Activated gamma-delta T cell treated with Interleukin-2 at 50 U/mL for 16 hours (primary cell): ENCODE results near the gene CARMIL3.

Source experiments
- DNase-seq: peaks from one replicate; pipeline ENCODE4 v3.0.0-alpha.2; 2020

The CARMIL3 gene

GRCh38 chr14:24077086-24077485 lies 25.3 kb downstream of the CARMIL3 start:
- no peak for DNase-seq

GRCh38 chr14:24078146-24078545 lies 26.3 kb downstream of the CARMIL3 start:
- DNase-seq: no peak

DNA sequence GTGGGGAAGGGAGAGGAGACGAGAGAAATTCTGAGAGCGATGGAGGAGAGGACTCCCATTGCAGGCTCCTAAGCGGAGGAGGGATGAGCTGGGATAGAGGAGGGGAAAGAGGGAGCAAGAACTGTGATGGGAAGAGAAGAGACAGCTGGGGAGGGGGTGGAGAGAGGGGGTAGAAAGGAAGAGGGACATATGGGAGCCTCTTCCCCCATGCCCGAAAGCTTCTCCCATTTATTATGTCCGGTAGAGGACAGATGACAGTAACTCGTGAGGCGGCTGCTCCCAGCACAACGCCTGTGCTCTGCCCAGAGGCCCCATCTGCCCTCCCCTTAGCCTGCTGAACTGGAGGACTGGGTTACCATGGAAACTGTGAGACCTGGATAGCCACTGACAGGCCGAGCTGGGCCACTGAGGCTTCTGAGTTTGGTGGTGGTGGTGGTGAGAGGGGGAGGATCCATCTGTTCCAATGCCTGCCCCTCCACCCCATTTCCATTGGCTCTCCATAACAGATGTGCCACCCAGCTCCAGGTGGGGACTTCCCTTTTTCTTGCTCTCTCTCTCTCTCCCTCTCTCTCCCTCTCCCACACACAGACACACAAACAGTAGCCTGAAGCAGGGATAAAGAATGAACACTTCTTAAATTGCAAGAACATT lies 27.8 kb downstream of the CARMIL3 start:
- no peak for DNase-seq

DNA sequence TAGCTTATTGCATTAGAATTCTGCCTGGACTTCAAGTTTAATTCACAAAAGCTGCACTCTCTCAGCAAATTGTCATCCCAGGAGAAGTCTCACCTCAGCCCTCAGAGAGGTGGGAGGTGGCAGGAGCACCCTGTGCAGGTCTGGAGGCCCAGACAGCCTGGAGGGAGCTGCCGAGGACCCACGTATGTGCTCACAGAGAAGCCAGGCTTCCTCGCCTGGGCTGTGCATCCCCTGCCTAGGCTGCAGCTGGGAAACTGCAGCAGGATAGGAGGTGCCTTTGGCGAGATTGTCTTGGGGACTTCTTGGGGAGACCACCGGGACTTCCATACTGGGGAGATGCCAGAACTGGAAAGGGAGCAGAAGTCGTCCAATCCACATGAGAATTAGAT lies 28.3 kb downstream of the CARMIL3 start:
- no peak for DNase-seq

DNA sequence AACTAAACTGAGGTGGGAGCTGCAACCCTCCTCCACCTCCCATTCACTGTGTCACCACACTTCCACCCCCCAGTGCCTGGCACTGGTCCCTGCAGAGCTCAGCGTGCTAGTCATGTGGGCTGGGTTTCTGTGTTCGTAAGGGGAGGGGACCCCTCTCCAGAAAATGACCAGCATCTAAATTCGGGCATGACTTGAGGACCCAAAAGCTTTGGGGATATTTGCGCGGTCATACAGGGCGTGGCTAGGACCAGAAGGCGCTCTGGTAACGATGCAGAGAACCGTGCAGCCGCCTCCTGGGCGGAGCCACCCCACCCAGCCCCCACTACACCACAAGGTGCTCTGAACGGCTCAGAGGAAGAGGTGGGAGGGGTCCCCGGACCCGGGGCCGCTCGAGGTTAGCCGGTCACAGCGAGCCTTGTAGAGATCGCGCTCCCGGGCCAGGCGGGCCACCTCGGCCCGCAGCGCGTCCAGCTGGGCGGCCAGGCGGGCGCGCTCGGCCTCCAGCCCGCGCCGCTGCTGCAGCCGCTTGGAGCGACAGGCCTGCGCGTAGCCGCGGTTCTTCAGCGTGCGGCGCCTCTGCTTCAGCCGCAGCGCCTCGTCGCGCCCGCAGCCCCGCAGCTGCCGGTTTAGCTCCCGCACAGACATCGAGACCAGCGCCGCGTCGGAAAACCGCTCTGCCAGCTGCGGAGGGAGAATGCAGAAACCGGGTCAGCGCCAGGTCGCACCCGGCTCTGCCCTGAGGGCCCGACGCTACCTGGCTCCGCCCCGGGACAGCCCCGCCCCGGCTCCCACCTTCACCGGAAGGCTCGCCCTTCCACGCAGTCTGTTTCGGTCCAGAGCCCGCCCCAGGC lies 29.3 kb downstream of the CARMIL3 start:
- DNase-seq: peak; percentile 64

DNA sequence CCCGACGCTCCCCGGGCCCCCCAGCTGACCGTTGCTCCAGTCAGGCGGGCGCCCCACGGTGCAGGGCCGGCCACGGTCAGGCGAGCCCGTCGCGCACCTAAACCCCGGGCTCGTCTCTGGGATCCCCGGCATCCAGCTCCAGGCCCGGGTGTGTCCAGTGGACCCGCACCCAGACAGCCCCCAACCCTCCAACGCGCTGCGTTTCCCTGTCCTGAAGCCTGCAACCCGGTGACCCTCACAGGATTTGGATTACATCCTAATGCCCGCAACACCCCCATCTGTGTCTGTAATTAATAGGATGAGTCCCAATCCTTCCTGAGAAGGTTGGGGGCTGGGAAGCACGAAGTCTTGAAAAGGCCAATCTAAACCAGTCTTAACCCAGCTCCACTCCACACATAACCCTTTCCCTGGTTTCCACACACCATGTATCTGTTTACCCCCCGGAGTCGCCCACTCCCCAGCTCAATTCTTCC lies 30.0 kb downstream of the CARMIL3 start:
- no peak for DNase-seq

DNA sequence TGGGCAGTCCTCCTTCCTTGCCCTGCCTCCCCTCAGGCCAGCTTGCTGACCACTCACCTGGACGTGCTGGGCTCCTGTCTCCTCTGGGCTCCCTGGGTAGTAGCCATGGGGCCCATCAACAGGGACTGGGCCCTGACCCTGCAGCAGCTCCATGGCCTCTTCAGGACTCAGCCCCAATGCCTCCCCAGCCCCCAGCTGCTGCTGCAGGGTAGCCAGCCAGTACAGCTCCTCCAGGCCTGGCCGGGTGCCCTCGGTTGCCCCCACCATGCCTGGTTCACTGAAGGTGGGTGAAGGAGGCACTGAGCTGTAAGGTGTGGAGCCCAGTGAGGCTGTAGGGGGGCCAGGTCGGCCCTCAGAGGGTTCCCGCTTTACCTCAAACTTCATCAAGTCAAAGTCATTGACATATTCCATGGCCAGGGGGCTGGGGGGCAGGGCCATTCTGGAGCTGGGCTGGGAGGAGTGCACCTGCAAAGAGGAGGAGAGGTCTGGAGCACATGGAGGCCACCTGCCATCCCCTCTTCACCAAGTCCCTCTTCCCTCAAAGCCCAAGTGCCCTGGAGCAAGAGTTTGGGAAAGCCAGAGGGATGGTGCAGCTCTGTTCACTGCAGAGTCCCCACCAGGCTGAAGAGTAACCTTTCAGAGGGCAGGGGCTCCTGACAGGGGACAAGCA lies 30.7 kb downstream of the CARMIL3 start:
- no peak for DNase-seq

DNA sequence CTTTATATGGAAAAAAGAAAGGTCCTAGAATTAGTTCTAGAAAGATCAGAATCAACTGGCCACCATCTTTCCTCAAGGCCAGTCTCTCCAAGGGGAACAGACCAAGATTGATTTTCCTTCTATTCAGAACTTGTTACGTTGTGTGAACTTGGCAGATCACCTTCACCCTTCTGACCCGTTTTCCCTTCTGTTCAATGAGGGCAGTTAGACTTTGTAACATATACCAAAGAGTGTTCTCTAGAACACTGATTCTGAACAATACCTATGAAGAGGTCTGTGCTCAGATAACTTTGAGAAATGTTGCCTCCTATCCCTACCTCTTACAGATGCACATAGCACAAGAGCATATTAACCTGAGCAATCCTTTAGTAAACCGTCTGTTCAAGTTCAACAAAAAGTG lies 31.7 kb downstream of the CARMIL3 start:
- no peak for DNase-seq

DNA sequence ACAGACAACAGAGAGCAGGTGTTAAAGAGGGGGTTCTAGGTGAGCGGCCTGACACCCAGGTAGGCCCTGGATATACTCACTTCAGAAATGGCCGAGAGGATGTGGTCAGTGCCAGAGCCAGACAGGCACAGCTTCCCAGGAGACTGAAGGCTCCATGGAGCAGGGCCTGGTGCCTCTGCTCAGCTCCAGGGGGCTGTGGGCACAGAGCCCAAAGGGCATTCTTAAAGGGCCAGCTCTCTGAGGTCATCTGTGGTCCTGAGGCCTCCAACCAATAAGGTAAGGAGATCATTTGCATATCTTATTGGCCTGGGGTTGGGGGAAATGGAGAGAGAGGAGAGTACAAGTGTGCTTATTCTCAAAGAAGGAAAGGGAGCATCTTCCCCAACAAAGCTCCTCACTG lies 32.6 kb downstream of the CARMIL3 start:
- no peak for DNase-seq

DNA sequence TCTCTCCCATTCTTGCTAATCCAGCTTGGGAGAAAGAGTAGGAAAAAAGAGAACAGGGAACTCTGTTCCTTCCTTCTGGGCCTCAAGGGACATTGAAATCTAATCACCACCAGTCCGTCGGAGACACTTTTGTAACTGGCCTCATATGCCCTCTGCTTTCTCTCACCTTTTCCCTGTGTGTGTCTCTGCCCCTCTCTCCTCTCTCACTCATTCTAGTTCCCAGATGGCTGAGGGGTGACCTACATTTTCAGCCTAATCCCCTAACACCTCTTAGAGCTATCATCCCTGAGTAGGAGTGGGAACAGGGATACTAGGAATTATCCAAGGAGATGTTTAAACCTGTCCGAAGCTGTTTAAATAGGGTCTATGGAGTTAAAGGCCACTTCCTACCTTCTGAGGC lies 33.4 kb downstream of the CARMIL3 start:
- no peak for DNase-seq

DNA sequence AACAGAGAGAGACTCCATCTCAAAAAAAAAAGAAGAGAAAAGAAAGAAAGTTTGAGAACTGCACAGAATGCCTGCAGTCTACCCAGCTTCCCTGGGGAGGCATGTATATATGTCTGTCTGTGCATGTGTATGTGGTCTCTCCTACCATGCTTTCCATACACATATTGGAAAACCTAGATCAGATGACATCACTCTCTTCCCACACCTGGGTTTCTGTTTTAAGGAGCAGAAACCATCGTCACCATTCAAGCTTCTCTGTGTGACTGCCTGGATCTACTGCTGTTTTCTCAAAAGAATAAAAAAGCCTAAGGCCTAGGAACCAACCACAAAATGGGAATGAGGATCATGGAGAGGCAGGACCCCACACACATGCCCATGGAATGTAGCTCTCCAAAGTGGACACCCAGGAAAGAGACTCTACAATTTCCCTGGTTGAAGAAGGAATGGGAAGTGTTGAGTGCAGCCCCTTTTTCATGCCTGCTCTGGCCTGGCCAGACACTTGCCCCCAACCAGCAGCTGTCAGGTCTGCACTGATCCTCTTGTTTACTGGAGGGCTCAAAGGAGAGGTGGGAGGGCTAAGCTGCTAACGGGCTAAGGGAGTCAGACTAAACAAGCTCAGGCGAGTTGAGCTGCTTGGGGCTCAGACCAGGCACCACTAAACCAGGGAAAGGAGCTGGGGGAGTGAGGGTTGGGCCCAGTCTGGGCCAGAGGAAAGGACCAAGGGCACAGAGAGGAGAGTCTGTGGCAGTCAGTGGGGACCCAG lies 34.6 kb downstream of the CARMIL3 start:
- DNase-seq: no peak

DNA sequence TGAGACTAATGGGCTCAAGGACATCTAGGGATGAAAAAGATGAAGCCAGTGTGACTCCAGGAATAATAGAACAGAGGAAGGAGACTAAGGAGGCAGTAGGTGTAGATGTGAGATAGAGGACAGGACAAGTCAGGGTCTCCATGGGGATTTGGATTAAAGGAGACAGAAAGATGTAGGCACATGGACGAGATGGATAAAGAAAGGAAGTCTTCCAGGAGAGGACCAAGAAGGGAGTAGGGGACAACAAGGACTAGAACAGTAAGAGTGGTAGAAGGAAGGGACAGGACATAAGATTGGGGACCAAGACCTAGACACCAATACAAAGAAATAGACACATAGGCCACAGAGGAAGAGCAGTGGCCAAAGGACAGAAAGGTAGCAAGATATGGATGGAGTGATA lies 35.2 kb downstream of the CARMIL3 start:
- no peak for DNase-seq

DNA sequence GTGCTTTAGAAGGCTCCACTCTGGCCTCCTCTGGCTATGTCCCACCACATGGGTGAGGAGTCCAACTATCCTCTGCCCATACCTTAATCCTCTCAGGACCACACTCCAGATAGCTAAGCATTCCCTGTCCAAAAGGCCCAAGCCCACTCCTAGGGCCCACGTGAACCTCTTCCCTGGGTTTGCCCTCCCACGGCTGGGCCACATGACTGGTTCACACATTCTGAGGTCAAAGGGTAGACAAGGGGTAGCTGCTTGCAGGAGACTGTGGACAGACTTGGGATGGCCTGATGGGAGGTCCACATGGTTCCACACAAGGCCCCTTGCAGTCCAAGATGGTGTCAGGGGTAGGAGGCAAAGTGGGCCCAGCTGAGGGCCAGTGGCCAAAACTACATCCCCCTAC lies 36.3 kb downstream of the CARMIL3 start:
- no peak for DNase-seq

DNA sequence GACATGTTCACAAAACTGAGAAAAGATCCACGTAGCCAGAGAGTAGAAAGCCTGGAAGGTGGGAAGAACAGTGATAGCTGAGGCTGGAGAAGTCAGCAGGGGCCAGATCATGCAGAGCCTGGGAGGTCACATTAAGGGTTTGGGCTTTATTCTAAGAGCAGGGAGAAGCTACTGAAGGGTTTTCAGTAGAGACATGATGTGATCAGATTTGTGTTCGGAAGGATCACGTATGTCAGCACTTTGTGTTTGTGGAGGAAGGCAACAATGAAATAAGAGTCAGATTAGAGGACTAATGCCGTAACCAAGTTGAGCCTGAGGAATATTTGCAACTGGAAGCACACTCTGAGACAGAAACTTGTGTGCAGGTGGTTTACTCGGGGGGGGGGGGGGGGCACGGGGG lies 38.1 kb downstream of the CARMIL3 start:
- no peak for DNase-seq

GRCh38 chr14:24092110-24092504 lies 40.3 kb downstream of the CARMIL3 start:
- DNase-seq: no peak

DNA sequence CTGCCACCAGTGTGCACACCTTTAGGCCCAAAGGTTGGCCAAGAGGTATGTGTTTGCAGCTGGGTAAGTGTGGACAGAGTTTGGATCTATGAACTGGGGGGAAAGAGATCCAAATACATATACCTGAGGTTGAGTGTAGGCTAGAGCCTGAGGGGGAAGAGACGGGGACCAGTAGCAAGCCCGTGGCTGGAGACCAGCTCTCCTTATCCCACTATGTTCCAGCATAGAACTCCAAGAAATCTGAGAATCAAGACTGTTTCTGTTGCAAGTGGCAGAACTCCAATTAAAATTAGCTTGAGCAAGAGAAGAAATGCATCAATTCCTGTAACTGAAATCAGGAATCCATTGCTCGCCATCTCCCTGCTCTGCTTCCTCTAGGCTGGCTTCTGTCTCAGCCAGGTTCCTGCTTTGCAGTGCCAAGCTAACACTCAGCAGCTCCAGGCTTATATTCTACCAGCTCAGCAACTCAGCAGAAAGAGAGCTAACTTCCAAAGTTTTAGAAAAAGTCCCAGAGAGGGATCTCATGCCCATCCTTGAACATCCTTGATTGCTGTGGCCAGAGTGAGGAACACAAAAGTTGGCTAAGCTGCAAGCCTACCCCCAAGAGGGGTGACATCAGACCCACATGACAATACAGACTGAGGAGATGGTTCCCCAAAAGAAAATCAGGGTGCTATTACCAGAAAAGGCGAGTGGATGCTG lies 40.8 kb downstream of the CARMIL3 start:
- no peak for DNase-seq

GRCh38 chr14:24093207-24093900 lies 41.5 kb downstream of the CARMIL3 start:
- no peak for DNase-seq

- DNase-seq: peak; percentile 69
Observed at GRCh38 chr14:24093901-24094840, 42.4 kb downstream of the CARMIL3 start, which contains the start of gene PCK2. Gene PCK2 (plus strand): TSS chr14:24094311. CDS start chr14:24094406, 95 bp downstream.

DNA sequence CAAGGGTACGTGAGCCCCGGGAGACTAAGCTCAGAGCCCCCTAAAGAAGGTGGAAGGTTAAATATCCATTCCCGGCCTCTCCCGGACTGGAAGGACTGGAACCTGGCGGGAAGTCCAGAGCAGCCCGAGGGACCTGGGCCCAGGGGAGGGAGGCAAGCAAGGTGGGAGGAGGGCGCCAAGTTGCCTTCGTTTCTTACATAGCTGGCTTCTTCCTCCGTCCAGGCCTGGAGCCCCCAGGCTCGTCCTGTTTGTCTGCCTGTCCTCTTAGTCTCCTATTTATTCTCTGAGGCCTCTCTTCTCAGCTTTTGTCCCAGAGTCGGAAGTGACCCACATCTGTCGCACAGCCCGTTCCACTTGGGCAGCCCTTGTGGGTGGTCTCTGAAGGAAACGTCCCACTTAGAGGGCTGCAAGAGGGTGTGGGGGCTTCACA lies 43.0 kb downstream of the CARMIL3 start:
- DNase-seq: no peak

DNA sequence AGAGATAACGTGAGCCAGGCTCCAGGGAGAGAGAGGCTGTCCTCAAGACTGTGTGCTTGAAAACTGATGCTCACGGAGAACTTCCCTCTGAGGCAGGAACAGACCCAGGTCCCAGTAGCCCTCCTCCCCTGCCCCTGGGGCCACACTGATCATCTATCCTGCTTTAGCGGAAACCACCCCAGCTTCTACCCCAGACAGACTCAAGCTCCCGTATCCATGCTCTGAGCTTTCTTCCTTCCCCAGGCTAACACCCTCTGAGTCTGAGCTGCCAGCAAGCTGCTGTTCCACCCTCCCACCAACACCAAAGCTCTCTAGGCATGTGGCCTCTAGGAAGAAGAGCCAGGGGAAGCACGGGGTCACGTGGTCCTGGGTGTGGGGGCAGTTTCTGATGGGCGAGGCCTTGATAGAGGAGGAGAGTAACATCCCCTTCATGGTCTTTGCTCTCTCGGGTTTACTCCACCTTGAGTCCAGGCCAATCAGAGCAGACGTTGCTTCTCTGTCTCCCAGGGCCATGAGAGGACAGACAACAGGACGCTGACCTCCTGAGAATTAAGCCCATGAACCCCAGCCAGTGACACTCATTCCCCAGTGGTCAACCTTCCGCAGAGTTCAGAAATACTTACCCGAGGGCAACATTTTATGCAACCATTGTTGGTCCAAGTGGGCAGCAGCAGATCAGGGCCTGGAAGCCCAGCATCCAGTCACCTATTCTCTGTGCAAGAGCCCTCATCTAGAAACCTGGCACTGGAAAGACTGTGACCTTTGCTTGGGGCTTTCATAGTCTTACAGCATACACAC lies 43.7 kb downstream of the CARMIL3 start:
- no peak for DNase-seq
